Measurements from ENCODE around the gene TEAD1. TPM values are rescaled to one million over a fixed set of nuclear protein-coding genes. Genes with fewer than 3 reads are reported as not detected.

Gene TEAD1
- total RNA-seq, 2 experiments from 2014 or later, result 0.11 TPM; not detected in 1

- no peak overlapping the region for H3K4me3 Mint-ChIP-seq
- no peaks in the 10 kb centered on the region for H3K36me3 Mint-ChIP-seq (ENCODE audit: low read depth)
- POLR2A ChIA-PET, result no interaction called here
- no peak overlapping the region for H3K27ac Mint-ChIP-seq
- TF ChIP-seq CTCF (IDR thresholded peaks at IDR 0.05), result no peak
- ATAC-seq (ENCODE audit: poor library complexity) (no peak), DNase-seq (no peak)
- intact Hi-C loops (cut with DNase I, micrococcal nuclease), result no loop called here
- peaks cover 9% of the 10 kb centered on the region for H3K9me3 Mint-ChIP-seq
- Histone ChIP-seq H3K4me3 (ENCODE audit: low read length) (no peak overlapping the region), H3K27ac (ENCODE audit: low read depth in 1 of 2, low read length in 2 of 2) (no peak overlapping the region), H3K4me1 (ENCODE audit: insufficient read depth, low read length) (no peaks in the 10 kb centered on the region), H3K27me3 (ENCODE audit: control insufficient read depth in 1 of 2, insufficient read depth in 2 of 2, low read length in 2 of 2) (no peaks in the 10 kb centered on the region), H3K36me3 (ENCODE audit: insufficient read depth, low read length) (no peaks in the 10 kb centered on the region), H3K9me3 (ENCODE audit: control insufficient read depth in 1 of 2, insufficient read depth in 1 of 2, low read length in 2 of 2) (peaks cover 7 to 9% of the 10 kb centered on the region in 2 experiments)
- CTCF ChIA-PET, result no interaction called here
- peaks cover 8% of the 10 kb centered on the region for H3K27me3 Mint-ChIP-seq
- no peaks in the 10 kb centered on the region for H3K4me1 Mint-ChIP-seq (ENCODE audit: low read depth)
Observed at GRCh38 chr11:12626616-12627015, 47.6 kb upstream of the TEAD1 start.

- intact Hi-C loops (cut with DNase I, micrococcal nuclease), result no loop called here
- no peak for DNase-seq
- H3K36me3 ChIP-seq (ENCODE audit: insufficient read depth, low read length), result no peaks in the 10 kb centered on the region
- H3K36me3 Mint-ChIP-seq (ENCODE audit: low read depth), result no peaks in the 10 kb centered on the region
- H3K27ac ChIP-seq (ENCODE audit: low read depth in 1 of 2, low read length in 2 of 2), result no peak overlapping the region
- ChIA-PET CTCF (interaction anchor here (0.6 kb wide), 1 partner anchor 164 kb away, joined by 3 read pairs; no protein-coding TSS in a partner anchor), POLR2A (no interaction called here)
- H3K9me3 ChIP-seq (ENCODE audit: control insufficient read depth in 1 of 2, insufficient read depth in 1 of 2, low read length in 2 of 2), result peaks cover 3 to 7% of the 10 kb centered on the region in 2 experiments
- peaks cover 7% of the 10 kb centered on the region for H3K27me3 Mint-ChIP-seq
- TF ChIP-seq CTCF (IDR thresholded peaks at IDR 0.05), result no peak
- no peaks in the 10 kb centered on the region for H3K4me1 ChIP-seq (ENCODE audit: insufficient read depth, low read length)
- H3K4me3 Mint-ChIP-seq, result no peak overlapping the region
- no peak overlapping the region for H3K4me3 ChIP-seq (ENCODE audit: low read length)
- H3K27ac Mint-ChIP-seq, result no peak overlapping the region
- no peaks in the 10 kb centered on the region for H3K4me1 Mint-ChIP-seq (ENCODE audit: low read depth)
- H3K27me3 ChIP-seq (ENCODE audit: control insufficient read depth in 1 of 2, insufficient read depth in 2 of 2, low read length in 2 of 2), result no peaks in the 10 kb centered on the region
- no peak for ATAC-seq (ENCODE audit: poor library complexity)
- H3K9me3 Mint-ChIP-seq, result peaks cover 9% of the 10 kb centered on the region
Observed at GRCh38 chr11:12628314-12628713, 45.9 kb upstream of the TEAD1 start.

- H3K36me3 ChIP-seq (ENCODE audit: insufficient read depth, low read length), result no peaks in the 10 kb centered on the region
- CTCF ChIA-PET, result no interaction called here
Observed at GRCh38 chr11:12629601-12630313, 44.5 kb upstream of the TEAD1 start.

More at GRCh38 chr11:12629601-12630313, 44.5 kb upstream of the TEAD1 start:
- peaks cover 0 to 3% of the 10 kb centered on the region in 2 experiments for H3K9me3 ChIP-seq (ENCODE audit: control insufficient read depth in 1 of 2, insufficient read depth in 1 of 2, low read length in 2 of 2)
- Mint-ChIP-seq H3K4me3 (no peak overlapping the region), H3K36me3 (ENCODE audit: low read depth) (no peaks in the 10 kb centered on the region), H3K27ac (no peak overlapping the region), H3K27me3 (peaks cover 7% of the 10 kb centered on the region), H3K9me3 (peaks cover 3% of the 10 kb centered on the region), H3K4me1 (ENCODE audit: low read depth) (no peaks in the 10 kb centered on the region)
- POLR2A ChIA-PET, result no interaction called here
- DNase-seq (no peak), ATAC-seq (ENCODE audit: poor library complexity) (no peak)
- H3K4me3 ChIP-seq (ENCODE audit: low read length), result no peak overlapping the region
- H3K27me3 ChIP-seq (ENCODE audit: control insufficient read depth in 1 of 2, insufficient read depth in 2 of 2, low read length in 2 of 2), result no peaks in the 10 kb centered on the region
- TF ChIP-seq CTCF (IDR thresholded peaks at IDR 0.05), result no peak
- no peaks in the 10 kb centered on the region for H3K4me1 ChIP-seq (ENCODE audit: insufficient read depth, low read length)
- no peak overlapping the region for H3K27ac ChIP-seq (ENCODE audit: low read depth in 1 of 2, low read length in 2 of 2)
- intact Hi-C loops (cut with DNase I, micrococcal nuclease), result no loop called here
